Measurements from ENCODE around the gene RNF13.
"Not testable (repeated sequence)": the region's sequence is repeated elsewhere in the genome, so short reads cannot be mapped to it uniquely, and the experiment has no call there.

RNF13 gene

GRCh38 chr3:149816311-149816710, 3.3 kb downstream of the RNF13 start:
- DNase-seq (ENCODE audit: low spot score) = no peak
- TF ChIP-seq CTCF (IDR thresholded peaks at IDR 0.05; ENCODE audit: extremely low read depth, insufficient read depth, missing control alignments) = no peak
- in situ Hi-C loops (cut with MboI; ENCODE audit: low pct_unique_long_range_greater_than_20kb, low sequenced_read_pairs, unreplicated experiment) = no loop called here

DNA sequence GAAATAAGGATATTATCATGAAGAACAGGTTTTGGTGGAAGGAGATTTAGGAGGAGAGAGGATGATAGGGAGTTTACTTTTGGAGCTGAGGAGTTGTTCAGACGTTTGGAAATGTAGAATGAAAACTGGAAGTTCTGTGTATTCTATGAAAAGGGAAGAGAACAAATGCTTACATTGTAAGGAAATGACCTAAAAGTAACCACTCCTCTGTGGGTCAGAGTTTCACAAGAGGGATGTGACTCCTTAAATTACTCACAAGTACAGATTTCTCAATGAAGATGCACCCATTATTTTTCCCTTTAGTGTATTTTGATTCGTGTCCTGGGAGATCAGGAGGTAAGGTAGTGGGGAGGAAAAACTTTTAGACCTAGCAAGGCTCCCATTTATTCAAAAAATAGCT, 4.0 kb downstream of the RNF13 start:
- in situ Hi-C loops (cut with MboI; ENCODE audit: low pct_unique_long_range_greater_than_20kb, low sequenced_read_pairs, unreplicated experiment) = no loop called here
- DNase-seq (ENCODE audit: low spot score) = peak; percentile 8
- TF ChIP-seq CTCF (IDR thresholded peaks at IDR 0.05; ENCODE audit: extremely low read depth, insufficient read depth, missing control alignments) = no peak

- no peak for TF ChIP-seq CTCF (IDR thresholded peaks at IDR 0.05; ENCODE audit: extremely low read depth, insufficient read depth, missing control alignments)
- DNase-seq (ENCODE audit: low spot score) = no peak
- in situ Hi-C loops (cut with MboI; ENCODE audit: low pct_unique_long_range_greater_than_20kb, low sequenced_read_pairs, unreplicated experiment) = no loop called here
These were observed 6.4 kb downstream of the RNF13 start for GRCh38 chr3:149819432-149819831.

DNA sequence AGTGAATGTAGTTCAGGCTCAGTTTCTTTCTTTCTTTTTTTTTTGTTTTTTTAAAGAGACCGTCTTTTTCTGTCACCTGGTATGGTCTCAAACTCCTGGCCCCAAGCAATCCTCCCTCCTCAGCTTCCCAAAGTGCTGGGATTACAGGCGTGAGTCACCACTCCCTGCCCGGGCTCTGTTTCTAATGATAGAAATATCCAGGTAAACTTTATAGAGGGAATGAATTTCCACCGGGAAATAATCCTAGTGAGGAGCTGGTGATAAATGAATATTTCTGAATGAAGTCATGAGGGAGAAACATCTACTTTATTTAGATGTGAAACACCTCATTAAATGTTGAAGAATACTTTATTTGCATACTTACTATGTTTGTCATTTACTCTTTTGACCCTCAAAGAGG, 7.2 kb downstream of the RNF13 start:
- no peak for DNase-seq (ENCODE audit: low spot score)
- TF ChIP-seq CTCF (IDR thresholded peaks at IDR 0.05; ENCODE audit: extremely low read depth, insufficient read depth, missing control alignments) = no peak
- in situ Hi-C loops (cut with MboI; ENCODE audit: low pct_unique_long_range_greater_than_20kb, low sequenced_read_pairs, unreplicated experiment) = no loop called here

GRCh38 chr3:149826636-149827035, 13.6 kb downstream of the RNF13 start:
- no peak for TF ChIP-seq CTCF (IDR thresholded peaks at IDR 0.05; ENCODE audit: extremely low read depth, insufficient read depth, missing control alignments)
- DNase-seq (ENCODE audit: low spot score) = no peak
- in situ Hi-C loops (cut with MboI; ENCODE audit: low pct_unique_long_range_greater_than_20kb, low sequenced_read_pairs, unreplicated experiment) = no loop called here

- in situ Hi-C loops (cut with MboI; ENCODE audit: low pct_unique_long_range_greater_than_20kb, low sequenced_read_pairs, unreplicated experiment) = no loop called here
- no peak for TF ChIP-seq CTCF (IDR thresholded peaks at IDR 0.05; ENCODE audit: extremely low read depth, insufficient read depth, missing control alignments)
- DNase-seq (ENCODE audit: low spot score) = no peak
These were observed 15.4 kb downstream of the RNF13 start for GRCh38 chr3:149828390-149828789.

- DNase-seq (ENCODE audit: low spot score); in situ Hi-C loops (cut with MboI; ENCODE audit: low pct_unique_long_range_greater_than_20kb, low sequenced_read_pairs, unreplicated experiment): not testable (repeated sequence)
These were observed 16.6 kb downstream of the RNF13 start for GRCh38 chr3:149829631-149830030.
